GOT3 (cell line): Measurements from ENCODE around the gene VSX1.

ENCODE experiments used
- DNase-seq: peaks from one replicate; lab custom pipeline; 2025; ENCODE audit warnings: mixed read lengths; lab: John Stamatoyannopoulos, UW

Gene VSX1

GRCh38 chr20:25065625-25066338, 16.2 kb downstream of the VSX1 start:
- DNase-seq: no peak

GRCh38 chr20:25065072-25065624, 16.8 kb downstream of the VSX1 start:
- no peak for DNase-seq

GRCh38 chr20:25064561-25065071, 17.3 kb downstream of the VSX1 start:
- DNase-seq: no peak

- DNase-seq: no peak
Observed at GRCh38 chr20:25063981-25064380, 18.0 kb downstream of the VSX1 start.

DNA sequence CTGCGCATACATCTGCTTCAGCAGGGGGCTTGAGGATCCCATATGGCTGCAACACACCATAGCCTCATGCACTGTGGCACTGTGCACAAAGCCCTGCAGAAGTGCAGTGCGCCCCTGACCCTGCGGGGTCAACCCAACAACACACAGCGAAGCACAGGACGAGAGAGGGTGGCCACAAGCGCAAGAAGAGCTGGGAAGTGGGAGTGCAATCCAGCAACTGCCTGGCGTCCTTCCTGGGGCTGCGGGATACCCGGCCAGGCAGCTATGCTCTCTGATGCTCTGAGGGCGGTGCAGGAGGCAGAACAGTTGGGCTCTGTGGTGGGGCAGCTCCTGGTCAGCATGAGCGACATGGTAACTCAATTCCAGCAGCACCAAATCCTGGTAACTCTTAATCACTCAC, 18.4 kb downstream of the VSX1 start:
- no peak for DNase-seq

DNA sequence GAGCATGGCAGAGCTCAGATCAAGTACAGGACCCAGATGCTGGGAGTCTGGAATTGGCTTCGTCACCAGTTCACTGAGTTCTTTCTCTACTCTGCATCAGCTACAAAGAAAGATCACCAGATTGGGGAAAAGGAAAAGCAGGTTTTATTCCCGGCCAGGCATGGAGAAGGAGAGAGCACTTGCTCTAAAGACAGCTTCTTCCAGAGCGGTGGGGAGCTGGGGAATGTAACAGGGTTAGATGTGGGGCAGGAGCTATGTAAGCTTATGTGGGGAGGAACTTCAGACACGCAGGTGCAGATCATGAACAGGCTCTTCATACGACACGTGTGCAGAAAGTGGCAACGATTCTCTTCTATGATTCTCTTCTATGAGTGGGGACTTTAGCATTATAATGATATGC, 19.1 kb downstream of the VSX1 start:
- DNase-seq: no peak

DNA sequence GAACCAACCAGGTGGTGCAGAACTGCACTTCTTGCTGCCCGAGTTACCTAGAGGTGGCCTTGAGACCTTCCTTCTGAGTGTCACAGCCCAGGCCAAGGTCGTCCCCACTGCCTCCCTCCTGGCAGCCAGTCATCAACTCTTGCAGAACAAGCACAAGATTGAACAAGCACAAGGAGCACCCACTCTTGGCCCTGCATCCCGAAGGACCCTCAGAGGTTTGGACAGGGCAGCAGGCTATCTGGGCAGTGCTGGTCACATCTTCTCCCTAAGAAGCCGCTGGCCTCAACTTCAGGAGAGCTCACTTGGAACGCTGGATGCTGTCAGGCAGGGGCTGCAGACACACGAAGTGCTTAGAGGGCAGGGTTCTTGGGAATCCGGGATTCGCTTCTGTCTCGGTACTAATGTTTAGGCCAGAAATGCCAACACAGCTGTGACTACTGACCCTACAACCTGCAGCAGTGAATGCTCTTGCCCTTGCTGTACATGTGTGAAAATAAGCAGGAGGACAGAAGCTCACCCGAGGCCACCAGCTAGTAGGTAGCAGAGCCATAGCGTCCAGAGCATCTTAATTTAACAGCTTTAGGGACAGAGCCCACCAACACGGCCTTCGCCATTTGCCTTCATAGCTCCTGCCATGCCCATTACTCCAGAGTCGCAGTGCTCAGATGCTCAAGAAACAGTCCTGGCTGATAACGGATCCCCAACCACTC, 20.0 kb downstream of the VSX1 start:
- no peak for DNase-seq

DNA sequence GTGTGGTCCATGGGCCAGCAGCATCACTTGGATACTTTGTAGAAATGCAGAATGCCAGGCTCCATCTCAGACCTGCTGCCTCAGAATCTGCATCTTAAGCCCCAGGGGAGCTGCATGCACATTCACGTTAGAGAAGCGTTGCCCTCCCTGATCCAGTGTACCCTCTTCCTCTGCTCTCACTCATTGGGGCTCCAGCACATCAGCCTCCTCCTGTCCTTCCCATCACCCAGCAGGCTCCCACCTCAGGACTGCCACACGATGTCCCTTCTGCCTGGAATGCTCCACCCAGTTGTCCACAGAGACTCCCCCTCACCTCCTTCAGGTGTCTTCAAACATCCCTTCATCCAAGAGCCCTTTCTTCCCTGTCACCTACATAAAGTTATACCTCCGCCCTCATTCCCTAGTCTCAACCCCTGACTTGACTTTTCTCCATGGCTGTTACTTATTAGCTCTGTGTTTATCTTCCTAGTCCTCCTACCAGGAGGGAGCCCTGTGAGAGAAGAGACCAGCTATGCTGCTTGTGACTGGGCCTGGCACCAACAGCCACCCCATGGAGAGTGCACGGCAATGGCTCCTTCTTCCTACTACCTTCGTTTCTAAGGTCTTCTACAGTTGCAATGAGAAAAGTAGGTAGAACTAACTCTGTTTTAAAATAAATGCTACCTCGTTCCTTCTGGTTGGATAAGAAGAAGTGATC, 20.7 kb downstream of the VSX1 start:
- DNase-seq: no peak

DNA sequence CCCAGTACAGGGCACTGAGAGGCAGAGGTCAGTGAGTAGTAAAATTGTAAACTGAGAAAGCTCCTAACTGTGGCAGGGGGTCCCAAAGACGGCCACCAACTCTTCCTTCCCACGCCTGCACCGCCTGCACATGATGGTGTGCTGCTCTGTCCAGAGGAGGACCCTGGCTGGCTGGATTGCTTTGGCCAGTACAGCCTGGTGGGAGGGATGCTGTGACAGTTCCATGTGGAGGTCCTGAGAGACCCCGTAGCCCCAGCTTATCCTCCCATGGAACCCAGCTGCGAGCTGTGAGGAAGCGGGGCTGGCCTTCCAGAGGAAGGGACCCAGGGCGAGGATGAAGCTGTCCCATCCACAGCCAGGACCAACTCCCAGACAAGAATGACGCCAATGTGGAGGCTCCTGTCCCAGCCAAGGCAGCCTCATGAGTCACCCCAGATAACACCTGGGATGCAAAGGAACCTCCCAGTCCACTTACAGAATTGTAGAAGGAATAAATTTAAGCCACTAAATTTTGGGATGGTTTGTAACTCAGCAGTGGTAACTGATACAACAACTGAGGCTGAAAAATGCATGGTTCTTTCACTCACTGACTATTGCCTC, 22.0 kb downstream of the VSX1 start:
- no peak for DNase-seq

- no peak for DNase-seq
Observed at GRCh38 chr20:25058847-25059810, 22.8 kb downstream of the VSX1 start.

DNA sequence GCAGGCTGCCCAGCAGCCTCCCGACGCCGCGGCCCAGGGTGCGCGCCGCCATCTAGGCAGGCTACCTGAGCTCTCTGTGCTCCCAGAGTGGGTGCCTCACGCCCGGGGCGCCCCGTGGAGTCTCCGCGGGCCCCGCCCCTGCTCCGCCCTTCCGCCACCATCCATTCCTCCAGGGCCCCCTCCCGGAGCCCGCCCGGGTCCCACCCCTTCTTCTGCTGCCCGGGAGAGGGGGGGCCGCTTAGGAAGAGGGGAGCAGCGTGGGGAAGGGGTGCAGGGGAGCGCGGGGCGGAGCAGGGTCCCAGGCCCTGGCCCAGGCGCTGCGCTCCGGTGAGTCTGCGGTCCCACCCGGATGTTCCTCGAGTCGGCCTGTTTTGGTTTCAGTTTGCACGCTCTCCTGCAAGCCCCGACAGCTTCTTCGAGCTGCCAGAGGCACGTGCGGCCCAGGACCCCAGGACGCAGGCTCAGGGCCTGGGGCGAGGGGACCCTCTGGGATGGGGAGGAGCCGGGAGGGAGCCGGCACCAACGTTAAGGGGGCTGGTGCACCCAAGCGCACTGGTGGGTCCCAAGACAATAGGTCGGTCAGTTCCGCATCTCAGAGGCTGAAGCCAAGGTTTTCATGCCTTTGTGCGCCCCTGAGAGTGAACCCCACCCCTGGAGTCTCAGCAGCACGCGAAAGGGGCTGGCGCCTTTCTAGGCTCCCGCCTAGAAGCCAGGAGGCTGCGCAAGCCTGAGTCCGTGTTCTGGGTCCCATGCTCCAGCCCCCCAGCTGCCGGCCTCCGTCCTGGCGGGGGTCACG, 23.7 kb downstream of the VSX1 start, which contains the start of gene ACSS1:
TSS of gene ACSS1 (minus strand) at position 89 of the 796 bp plus-strand sequence. CDS start at position 52, 37 bp downstream.
- no peak for DNase-seq

- DNase-seq: no peak
Observed at GRCh38 chr20:25057234-25058050, 24.5 kb downstream of the VSX1 start.

DNA sequence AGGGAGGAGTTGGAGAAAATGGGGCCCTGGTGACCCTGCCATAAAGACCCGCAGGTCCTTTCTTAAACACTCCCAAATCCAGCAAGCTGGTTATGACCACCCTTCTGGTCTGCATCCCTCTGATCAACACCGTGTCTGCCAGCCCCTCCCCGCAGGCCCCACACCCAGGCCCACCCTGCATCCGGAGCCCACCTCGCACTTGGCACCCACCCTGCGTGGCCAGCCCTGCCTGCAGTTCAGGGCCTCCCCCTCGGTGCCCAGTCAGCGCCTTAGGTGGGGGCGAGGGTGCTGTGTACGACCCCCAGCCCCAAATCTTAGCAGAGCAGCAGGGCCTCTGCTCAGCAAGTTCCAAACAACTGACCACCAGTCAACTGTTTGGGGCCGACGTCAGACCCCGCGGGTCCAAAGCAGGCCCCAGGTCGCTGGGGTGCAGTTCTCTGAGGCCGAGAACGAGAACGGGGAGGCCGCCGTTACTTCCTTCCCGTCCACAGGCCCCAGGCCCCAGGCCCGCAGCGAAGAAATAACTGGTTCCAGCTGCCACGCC, 25.2 kb downstream of the VSX1 start:
- DNase-seq: no peak

DNA sequence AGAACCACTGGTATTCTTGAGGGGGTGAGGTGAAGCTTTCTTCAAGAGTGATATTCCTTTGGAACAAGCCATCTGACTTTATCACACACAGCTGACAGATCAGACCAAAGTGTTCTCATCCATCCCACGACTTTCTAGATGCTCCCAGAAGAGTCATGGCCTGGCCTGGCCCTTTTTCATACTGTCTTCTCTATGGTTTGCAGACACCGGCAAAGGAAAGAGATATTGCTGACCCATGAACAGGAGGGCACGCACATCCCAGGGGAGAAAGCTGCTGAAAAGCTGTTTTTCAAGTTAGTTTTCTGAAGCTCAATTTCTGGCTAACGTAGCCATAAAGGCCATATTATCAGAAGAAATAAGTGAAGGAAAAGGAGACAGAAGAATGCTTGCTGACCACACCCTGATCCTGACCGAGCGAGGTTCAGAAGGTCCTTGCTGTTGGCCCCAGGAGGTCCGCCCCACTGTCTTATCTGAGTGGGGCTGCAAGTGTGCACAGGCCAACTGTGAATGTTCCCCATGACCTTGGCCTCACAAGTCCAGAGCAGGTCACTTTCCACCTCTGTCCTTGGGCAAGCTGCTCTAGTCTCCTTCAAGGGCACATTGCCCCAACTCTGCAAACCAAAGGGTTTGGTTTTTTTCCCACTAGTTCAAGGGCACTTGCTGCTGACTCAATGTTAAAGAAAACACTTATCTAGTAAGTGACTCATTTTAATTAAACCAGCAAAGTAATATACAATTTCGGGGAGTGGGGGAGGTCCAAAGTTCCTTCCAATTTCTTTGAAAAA, 26.0 kb downstream of the VSX1 start:
- no peak for DNase-seq

DNA sequence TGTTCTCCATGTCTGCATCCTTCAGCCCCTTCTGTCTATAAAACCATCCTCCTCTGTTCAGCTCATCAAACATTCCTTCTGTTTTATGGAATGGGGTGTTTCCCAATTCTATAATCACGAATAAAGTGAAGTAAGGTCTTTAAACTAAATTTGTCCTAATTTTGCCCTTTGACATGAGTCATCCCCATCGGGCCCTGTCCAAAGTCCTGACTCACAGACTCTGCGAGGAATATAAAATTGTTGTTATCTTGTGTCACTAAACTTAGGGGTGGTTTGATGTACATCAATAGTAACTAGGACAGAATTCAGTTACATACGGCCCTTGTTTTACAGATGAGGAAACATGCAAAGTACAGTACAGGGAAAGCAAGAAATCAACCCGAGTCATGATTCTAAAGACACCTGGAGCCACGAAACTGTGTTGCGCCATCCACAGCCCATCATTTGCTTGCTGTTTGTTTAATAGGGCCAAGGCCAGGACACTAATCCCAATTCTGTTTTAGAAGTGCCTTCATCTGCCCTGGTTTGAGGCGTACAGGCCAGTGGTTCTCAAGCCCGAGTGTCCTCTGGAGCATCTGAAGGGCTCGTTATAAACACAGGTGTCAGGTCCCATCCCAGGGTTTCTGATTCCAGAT, 26.8 kb downstream of the VSX1 start:
- DNase-seq: no peak

DNA sequence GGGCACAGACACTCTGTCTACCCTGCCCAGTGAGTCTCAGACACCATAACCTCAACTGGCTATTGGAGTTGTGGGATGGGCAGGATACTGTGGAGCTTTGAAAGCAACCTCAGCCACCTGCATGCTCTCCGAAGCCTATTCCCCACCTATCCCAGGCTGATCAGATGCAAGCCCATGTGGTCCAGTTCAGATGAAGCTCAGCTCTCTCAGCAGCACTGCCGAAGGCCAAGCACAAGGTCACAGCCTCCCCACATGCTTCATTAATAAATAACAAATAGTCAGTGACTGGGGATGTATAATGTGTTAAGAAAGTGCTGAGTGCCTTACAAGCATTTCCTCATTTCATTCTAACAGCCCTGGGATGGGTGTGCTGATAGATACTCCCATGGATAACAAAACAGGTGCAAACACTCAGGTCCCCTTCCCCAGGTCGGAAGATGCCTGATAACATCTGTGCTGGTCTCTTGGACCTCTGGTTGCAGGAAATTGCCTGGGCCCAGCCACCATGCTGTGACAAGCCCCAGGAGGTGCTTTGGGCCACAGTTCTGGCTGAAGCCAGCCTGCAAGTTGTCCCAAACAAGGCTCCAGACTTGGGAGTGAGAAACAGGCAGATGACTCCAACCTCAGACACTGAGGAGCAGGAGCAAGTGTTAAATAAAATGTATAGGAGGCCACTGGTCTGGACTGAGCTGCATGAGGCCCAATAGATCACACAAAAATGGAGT, 27.7 kb downstream of the VSX1 start:
- no peak for DNase-seq
